K562 (cell line): ENCODE results near the gene PHACTR2.

Experiments used
- BHLHE40 ChIP-seq: IDR thresholded peaks from 2 replicates; pipeline ENCODE4 v1.6.1; 2011; ENCODE audit warnings: low read length, improper control_type of control experiment
- CTCF ChIP-seq, 3 experiments: IDR thresholded peaks in 2 of 3; conservative IDR thresholded peaks in 1 of 3; 2 replicates each; pipeline ENCODE4 v1.5.1; 2011 to 2012; ENCODE audit warnings: low read length in 3 of 3, mild to moderate bottlenecking in 3 of 3, control low read depth in 2 of 3, improper control_type of control experiment in 1 of 3, inconsistent platforms in 1 of 3, low read depth in 1 of 3, mixed read lengths in 1 of 3, moderate library complexity in 1 of 3; ENCODE audit not compliant: insufficient read depth in 2 of 3
- EP300 ChIP-seq: IDR thresholded peaks from 2 replicates; pipeline ENCODE4 v1.6.1; 2012; ENCODE audit warnings: low read length, improper control_type of control experiment
- EZH2 ChIP-seq: IDR thresholded peaks from 2 replicates; pipeline ENCODE4 v1.6.1; 2012; ENCODE audit warnings: low read depth, mild to moderate bottlenecking, inconsistent platforms, low read length, borderline replicate concordance
- FOXO4 ChIP-seq: fragments of 450-650 bp; formaldehyde crosslinking; IDR thresholded peaks from 2 replicates; pipeline ENCODE4 v1.4.0; 2020; ENCODE audit warnings: mild to moderate bottlenecking, moderate library complexity
- HMG20B ChIP-seq: fragments of 250-450 bp; sonication (Bioruptor Pico); IDR thresholded peaks from 2 replicates; pipeline ENCODE4 v1.5.0; 2021; ENCODE audit warnings: mild to moderate bottlenecking
- POLR2A ChIP-seq: fragments of 450-650 bp; conservative IDR thresholded peaks from 2 replicates; pipeline ENCODE4 v1.6.1; 2016
- SMARCA5 ChIP-seq: fragments of 450-650 bp; IDR thresholded peaks from 2 replicates; pipeline ENCODE4 v1.6.1; 2016
- ZNF57 ChIP-seq: fragments of 450-650 bp; formaldehyde crosslinking; IDR thresholded peaks from 2 replicates; pipeline ENCODE4 v1.4.0; 2020; ENCODE audit warnings: mild to moderate bottlenecking, moderate library complexity
- TF ChIP-seq, protein P1 (sequence below), 2 experiments: fragments of 450-650 bp in 1 of 2; sonication (generic) in 1 of 2; formaldehyde crosslinking; conservative IDR thresholded peaks; 2 replicates each; pipeline versions ENCODE4 v1.4.0 to v1.8.1; 2020 to 2022; ENCODE audit warnings: mild to moderate bottlenecking in 1 of 2, missing genetic modification reagents in 1 of 2

GRCh38 chr6:143733510-143733909 is 55.7 kb downstream of the PHACTR2 start:
- TF ChIP-seq HMG20B (CRISPR knock-in tag) (no peak), ZNF57 (CRISPR knock-in tag) (no peak), CTCF (IDR thresholded peaks at IDR 0.05 in 2 of 3, conservative IDR thresholded peaks at IDR 0.05 in 1 of 3; ENCODE audit: insufficient read depth in 2 of 3, low read depth in 1 of 3, low read length in 3 of 3) (no peak), POLR2A (no peak), EZH2 (no peak), FOXO4 (CRISPR knock-in tag) (no peak), EP300 (no peak), SMARCA5 (no peak), BHLHE40 (no peak)
- TF ChIP-seq, protein P1, sequence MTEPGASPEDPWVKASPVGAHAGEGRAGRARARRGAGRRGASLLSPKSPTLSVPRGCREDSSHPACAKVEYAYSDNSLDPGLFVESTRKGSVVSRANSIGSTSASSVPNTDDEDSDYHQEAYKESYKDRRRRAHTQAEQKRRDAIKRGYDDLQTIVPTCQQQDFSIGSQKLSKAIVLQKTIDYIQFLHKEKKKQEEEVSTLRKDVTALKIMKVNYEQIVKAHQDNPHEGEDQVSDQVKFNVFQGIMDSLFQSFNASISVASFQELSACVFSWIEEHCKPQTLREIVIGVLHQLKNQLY (CRISPR knock-in tag; conservative IDR thresholded peaks at IDR 0.05): no peak
